Transverse colon (tissue), 4 donors: ENCODE measurements around the gene ERICH4.

ENCODE experiments used
- EP300 ChIP-seq: sonication (generic); formaldehyde crosslinking; IDR thresholded peaks from one replicate; pipeline ENCODE4 v1.6.1; 2017; ENCODE audit warnings: antibody characterized with exemption, low read depth
- POLR2A ChIP-seq: fragments of 450-650 bp; IDR thresholded peaks from one replicate; pipeline ENCODE4 v1.6.1; 2016; ENCODE audit warnings: antibody characterized with exemption, mild to moderate bottlenecking, moderate library complexity
- POLR2AphosphoS5 ChIP-seq, 3 donors: sonication (generic); formaldehyde crosslinking; IDR thresholded peaks; one replicate each; pipeline ENCODE4 v1.6.1; 2016; ENCODE audit warnings: antibody characterized with exemption in 3 of 3
- TF ChIP-seq, protein P1 (sequence below), 5 experiments: fragments of 200-600 bp in 3 of 5; fragments of 450-650 bp in 2 of 5; sonication (generic) in 3 of 5; IDR thresholded peaks; 1 replicate in 2 of 5; 2 replicates in 3 of 5; pipeline ENCODE4 v1.5.1; 2016 to 2017; ENCODE audit warnings: antibody characterized with exemption in 5 of 5, inconsistent platforms in 3 of 5, mild to moderate bottlenecking in 2 of 5, moderate library complexity in 1 of 5

- TF ChIP-seq, protein P1, sequence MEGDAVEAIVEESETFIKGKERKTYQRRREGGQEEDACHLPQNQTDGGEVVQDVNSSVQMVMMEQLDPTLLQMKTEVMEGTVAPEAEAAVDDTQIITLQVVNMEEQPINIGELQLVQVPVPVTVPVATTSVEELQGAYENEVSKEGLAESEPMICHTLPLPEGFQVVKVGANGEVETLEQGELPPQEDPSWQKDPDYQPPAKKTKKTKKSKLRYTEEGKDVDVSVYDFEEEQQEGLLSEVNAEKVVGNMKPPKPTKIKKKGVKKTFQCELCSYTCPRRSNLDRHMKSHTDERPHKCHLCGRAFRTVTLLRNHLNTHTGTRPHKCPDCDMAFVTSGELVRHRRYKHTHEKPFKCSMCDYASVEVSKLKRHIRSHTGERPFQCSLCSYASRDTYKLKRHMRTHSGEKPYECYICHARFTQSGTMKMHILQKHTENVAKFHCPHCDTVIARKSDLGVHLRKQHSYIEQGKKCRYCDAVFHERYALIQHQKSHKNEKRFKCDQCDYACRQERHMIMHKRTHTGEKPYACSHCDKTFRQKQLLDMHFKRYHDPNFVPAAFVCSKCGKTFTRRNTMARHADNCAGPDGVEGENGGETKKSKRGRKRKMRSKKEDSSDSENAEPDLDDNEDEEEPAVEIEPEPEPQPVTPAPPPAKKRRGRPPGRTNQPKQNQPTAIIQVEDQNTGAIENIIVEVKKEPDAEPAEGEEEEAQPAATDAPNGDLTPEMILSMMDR (IDR thresholded peaks at IDR 0.05), result no peak
- no peak for TF ChIP-seq POLR2AphosphoS5 (IDR thresholded peaks at IDR 0.05)
- TF ChIP-seq EP300, result no peak
- no peak for TF ChIP-seq POLR2A
Measured at GRCh38 chr19:41427647-41428480, 15.1 kb upstream of the ERICH4 start.
